ENCODE results near the gene CDC42SE1.
A peak's percentile ranks its signal among the peaks of the same experiment; 100 is the strongest.

Gene CDC42SE1

DNA sequence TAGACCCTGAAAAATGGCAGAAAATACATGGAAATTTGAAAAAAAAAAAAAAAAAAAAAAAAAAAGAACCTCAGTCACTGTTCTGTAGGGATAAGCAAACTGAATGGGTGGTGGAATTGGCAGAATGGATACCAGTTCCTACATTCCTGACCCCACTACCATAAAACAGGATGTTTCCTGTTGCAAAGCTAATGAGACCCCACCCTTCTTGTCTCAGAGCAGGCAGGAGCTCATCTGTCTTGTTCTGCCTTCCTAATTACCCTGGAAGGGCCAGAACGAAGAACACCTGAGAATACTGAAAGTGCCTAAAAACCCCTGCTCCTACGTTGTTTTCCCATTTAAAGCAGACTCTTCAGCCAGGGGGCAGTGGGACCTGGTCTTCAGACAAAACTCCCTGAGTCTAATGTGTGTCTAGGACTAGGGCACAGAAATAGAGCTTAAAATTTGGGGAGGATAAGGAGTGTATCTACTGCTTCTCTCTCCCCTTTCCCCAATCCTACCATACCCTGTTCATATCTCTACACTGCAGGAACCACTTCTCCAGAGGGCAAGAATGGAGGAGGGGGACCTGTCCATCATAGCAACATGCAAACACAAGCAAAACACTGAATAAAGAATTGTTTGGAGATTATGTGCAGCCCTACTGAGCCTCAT, 7.9 kb downstream of the CDC42SE1 start:
- DNase-seq (ENCODE audit: low read depth) = no peak

DNA sequence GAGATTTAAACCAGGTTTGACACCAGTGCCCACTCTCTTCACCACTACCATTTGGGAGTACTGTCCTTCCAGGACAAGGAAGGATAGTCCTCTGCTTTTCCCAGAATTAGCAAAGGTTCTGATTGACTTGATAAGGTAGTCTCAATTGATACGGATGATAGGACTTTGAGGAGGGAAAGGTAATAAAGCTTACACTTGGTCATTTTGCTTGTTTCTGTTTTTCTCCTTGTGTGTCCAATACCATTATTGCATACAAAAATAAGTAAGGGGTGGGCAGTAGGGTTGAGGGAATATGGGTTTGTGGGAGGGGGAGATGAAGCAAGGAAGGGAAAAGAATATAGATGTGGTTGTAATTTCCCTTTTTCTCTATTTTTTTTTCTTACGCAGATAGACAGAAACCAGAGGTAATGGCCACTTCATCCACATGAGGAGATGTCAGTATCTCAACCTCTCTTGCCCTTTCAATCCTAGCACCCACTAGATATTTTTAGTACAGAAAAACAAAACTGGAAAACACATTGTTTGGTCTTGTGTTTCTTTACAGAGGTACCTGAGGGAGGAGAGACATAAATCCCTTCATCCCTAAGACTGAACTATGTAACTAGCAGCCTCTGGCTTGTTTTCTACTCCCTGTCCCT, 9.3 kb downstream of the CDC42SE1 start:
- no peak for DNase-seq (ENCODE audit: low read depth)

DNA sequence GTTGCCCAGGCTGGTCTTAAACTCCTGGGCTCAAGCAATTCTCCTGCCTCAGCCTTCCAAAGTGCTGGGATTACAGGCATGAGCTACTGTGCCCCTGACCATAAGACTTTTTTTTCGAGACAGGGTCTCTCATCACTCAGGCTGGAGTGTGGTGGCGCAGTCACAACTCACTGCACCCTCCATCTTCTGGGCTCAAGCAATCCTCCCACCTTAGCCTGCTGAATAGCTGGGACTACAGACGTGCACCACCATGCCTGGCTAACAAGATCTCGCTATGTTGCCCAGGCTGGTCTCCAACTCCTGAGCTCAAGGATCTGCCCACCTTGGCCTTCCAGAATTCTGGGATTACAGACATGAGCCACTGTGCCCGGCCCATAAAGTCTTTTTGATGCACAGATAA, 10.0 kb downstream of the CDC42SE1 start:
- DNase-seq (ENCODE audit: low read depth) = no peak

DNA sequence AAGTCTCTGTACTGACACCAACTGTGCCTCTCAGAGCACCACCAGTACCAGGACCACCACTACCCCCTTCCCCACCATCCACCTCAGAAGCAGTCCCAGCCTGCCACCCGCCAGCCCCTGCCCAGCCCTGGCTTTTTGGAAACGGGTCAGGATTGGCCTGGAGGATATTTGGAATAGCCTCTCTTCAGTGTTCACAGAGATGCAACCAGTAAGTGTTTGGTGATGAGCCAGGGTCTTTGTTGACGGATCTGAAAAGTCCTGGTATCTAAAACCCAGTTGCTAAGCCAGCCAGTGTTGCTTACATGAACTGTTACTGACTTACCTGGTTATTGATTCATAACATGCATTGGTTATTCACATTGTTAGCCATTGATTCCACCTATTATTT, 10.8 kb downstream of the CDC42SE1 start:
- DNase-seq (ENCODE audit: low read depth) = no peak

DNA sequence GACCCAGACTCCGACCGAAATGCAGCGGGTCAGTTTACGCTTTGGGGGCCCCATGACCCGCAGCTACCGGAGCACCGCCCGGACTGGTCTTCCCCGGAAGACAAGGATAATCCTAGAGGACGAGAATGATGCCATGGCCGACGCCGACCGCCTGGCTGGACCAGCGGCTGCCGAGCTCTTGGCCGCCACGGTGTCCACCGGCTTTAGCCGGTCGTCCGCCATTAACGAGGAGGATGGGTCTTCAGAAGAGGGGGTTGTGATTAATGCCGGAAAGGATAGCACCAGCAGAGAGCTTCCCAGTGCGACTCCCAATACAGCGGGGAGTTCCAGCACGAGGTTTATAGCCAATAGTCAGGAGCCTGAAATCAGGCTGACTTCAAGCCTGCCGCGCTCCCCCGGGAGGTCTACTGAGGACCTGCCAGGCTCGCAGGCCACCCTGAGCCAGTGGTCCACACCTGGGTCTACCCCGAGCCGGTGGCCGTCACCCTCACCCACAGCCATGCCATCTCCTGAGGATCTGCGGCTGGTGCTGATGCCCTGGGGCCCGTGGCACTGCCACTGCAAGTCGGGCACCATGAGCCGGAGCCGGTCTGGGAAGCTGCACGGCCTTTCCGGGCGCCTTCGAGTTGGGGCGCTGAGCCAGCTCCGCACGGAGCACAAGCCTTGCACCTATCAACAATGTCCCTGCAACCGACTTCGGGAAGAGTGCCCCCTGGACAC, 11.3 kb downstream of the CDC42SE1 start:
- peak; percentile 33 for DNase-seq (ENCODE audit: low read depth)

DNA sequence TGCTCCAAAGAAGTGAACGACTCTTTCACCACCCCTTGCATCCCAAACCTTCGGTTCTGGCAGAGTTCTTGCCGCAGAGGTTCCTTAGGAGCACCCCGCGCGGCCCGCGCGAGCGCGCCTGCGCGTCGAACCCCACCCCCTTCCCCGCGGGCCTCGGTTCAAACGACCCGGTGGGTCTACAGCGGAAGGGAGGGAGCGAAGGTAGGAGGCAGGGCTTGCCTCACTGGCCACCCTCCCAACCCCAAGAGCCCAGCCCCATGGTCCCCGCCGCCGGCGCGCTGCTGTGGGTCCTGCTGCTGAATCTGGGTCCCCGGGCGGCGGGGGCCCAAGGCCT, 11.9 kb downstream of the CDC42SE1 start, which contains the start of gene C1orf56:
Gene C1orf56 (plus strand): TSS at position 161 of the 334 bp plus-strand sequence. CDS start 97 bp downstream, at position 258.
- DNase-seq (ENCODE audit: low read depth) = peak; percentile 56

DNA sequence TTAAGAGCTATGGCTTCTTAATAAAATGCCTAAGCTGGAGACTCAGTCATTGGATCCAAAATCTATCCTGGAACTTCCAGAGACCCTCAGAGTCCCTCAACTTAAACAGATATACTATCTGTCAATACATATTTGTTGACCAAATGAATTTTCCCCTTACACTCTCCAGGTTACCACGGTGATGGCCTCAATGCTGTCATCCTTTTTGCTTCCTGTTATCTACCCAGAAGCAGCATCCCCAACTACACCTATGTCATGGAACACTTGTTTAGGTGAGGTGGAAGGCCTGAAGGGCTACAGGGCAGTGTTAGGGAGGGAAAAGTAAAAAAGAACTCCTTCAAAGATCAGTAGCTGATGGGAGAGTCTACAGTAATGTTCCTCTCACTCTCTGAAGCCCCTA, 16.3 kb downstream of the CDC42SE1 start:
- DNase-seq (ENCODE audit: low read depth) = no peak

DNA sequence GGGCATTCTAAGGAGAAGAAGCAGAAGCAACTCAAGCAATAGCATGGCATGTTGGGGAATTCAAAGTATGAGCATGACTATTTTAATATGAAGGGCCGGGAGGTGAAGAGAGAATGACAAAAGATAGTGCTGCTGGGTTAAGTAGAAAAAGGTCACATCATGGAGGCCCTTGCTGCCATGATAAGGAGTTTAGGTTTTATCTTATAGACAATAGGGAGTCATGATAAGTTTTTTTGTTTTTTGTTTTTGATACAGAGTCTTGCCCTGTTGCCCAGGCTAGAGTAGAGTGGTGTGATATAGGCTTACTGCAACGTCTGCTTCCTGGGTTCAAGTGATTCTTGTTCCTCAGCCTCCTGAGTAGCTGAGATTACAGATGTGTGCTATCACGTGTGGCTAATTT, 19.9 kb downstream of the CDC42SE1 start:
- DNase-seq (ENCODE audit: low read depth) = no peak

DNA sequence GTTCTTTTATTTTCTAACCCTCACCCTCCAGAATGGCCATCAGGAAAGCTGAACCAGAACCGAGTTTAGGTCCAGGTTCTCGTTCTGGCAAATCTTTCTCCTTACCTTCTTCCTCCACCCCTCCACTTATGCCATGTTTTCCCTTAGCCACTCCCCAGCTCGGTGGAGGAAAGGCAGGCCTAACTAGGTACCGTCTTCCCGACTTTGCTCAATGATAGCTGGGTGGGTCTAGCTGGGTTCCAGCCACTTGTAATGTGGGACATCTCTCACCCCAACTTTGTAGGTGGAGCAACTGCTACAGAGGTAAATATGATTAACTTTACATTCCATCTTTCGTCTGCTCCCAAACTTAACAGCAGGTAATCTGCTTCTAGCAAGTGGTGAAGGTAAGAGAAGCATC, 22.4 kb downstream of the CDC42SE1 start:
- DNase-seq (ENCODE audit: low read depth) = no peak

DNA sequence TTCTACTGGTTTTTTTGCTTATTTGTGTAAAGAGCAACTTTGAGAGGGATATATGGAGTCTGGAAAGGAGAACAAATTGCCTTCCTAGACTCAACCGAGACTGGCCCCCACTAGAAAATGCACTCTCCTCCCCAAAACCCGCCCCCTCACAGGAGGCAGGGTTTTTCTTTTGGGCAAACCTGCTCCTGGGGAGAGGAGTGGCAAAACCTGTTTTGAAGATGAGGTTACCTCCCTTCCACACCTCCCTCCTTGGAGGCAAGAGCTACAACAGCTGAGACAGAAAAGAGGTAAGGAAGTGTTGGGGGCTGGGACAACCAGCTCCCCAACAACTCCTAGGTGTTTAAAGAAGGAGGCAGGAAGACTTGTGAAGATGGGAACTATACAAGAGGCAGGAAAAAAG, 23.1 kb downstream of the CDC42SE1 start, which contains the start of gene BNIPL:
Gene BNIPL (plus strand): TSS at position 231 of the 400 bp plus-strand sequence. CDS start 140 bp downstream, at position 371.
- DNase-seq (ENCODE audit: low read depth) = no peak

DNA sequence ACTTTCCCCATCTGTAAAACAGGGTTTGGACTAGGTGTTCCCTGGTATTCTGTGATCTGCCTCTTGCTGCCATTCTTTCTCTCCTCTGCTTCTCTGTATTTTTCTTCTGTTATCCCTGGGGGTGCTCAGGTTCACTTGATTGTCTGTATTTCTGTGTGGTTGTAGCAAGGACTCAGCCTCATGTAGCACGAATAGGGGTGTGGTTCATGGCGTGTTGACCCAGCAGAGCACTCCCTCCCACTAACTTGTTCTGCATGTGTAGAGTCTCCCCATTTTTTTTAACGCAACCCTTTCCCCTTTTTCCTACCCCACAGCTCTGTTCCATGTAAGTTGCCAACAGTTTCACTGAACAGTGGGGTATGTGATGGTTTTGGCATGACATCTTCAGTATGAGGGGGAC, 24.3 kb downstream of the CDC42SE1 start:
- no peak for DNase-seq (ENCODE audit: low read depth)

DNA sequence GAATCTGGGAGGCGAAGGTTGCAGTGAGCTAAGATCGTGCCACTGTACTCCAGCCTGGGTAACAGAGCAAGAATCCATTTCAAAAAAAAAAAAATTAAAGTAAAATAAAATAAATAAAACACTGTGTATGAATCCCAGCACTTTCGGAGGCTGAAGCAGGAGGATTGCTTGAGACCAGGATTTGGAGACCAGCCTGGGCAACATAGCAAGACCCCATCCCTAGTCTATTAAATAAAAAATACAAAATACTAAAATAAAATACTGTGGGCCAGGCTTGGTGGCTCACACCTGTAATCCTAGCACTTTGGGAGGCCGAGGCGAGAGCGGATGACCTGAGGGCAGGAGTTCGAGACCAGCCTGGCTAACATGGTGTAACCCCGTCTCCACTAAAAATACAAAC, 27.3 kb downstream of the CDC42SE1 start:
- no peak for DNase-seq (ENCODE audit: low read depth)

DNA sequence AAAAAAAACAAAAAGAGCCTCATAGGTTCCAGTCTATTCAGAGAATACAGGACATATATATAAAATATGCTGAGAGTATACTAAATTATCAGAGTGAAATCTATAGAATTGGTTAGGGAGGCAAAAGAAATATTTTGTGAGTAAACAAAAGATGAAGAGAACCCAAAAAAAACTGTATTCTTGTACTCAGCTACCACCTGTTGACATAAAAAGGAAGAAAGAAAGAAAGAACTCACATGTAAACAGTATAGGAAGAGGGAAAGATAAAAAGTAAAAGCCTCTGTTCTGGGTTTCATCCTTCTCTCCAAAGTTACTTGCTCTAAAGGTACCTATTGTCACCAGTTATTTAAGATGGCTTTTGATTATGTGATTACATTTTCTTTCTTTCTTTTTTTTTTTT, 33.0 kb downstream of the CDC42SE1 start:
- DNase-seq (ENCODE audit: low read depth) = no peak

DNA sequence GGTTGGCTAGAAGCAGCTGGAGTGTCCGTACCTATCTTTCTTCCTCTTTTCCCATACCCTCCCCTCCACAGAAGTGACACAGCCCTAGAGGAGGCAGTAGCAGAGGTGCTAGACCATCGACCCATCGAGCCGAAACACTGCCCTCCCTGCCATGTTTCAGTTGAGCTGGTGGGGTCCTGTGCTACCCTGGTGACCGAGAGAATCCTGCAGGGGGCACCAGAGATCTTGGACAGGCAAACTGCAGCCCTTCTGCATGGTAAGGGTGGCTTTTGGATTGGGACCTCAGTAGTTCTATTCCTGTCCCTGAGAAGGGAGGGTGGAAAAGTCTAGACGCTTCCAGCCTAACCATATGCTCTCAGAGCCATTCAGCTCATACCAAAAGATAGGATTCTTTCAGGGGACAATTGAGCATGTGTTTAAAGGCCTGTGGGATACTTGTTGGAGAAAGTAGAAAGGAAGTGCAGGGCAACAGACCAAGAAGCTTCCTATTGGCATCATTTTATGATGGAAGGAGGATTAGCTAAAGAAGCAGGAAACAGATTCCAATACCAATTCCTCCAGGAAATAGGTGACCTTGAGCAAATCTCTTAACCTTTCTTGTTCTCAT, 34.8 kb downstream of the CDC42SE1 start:
- peak; percentile 72 for DNase-seq (ENCODE audit: low read depth)

DNA sequence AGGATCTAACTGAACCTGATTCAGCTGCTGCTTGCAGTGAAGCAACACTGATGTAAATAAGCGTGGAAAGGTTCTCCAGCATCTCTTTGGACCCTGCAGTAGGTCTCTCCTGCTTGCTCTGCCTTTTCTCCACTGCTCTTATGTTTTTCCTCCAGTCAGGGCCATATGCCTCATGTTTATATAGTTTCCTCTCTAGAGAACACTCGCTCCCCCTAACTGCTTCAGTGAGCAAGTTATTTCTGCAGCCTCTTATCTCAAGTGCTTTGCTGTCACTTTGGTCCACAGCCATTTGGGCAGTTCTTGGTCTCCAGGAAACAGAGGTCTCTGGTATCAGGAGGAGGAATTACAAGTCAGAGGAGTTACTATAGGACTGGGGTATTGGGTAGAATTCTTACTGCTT, 45.9 kb downstream of the CDC42SE1 start:
- DNase-seq (ENCODE audit: low read depth) = no peak

DNA sequence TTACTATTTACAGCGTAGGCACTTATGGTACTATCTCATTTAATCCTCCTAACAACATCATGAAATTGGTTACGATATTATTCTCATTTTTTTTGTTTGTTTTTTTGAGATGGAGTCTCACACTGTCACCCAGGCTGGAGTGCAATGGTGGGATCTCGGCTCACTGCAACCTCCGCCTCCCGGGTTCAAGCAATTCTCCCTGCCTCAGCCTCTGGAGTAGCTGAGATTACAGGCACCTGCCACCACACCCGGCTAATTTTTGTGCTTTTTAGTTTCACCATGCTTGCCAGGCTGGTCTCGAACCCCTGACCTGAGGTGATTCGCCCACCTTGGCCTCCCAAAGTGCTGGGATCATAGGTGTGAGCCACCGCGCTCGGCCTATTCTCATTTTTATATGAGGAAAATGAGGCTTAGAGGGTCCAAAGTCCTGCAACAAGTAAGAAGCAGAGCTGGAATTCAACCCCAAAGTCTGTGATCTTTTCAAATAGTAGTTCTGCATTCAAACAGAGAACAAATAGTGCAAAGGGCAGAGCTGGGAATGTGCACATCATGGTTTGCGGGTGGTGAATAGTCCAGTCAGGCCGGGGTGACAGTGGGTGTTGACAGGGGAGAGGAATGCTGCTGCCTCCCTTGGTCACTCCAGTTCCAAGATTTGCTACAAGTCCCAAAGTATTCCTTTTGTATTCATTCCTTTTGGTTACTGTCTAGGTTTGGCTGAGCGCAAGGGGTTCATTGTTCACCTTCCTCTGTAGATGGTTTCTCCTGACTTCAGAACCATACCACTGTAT, 46.5 kb downstream of the CDC42SE1 start:
- DNase-seq (ENCODE audit: low read depth) = no peak

DNA sequence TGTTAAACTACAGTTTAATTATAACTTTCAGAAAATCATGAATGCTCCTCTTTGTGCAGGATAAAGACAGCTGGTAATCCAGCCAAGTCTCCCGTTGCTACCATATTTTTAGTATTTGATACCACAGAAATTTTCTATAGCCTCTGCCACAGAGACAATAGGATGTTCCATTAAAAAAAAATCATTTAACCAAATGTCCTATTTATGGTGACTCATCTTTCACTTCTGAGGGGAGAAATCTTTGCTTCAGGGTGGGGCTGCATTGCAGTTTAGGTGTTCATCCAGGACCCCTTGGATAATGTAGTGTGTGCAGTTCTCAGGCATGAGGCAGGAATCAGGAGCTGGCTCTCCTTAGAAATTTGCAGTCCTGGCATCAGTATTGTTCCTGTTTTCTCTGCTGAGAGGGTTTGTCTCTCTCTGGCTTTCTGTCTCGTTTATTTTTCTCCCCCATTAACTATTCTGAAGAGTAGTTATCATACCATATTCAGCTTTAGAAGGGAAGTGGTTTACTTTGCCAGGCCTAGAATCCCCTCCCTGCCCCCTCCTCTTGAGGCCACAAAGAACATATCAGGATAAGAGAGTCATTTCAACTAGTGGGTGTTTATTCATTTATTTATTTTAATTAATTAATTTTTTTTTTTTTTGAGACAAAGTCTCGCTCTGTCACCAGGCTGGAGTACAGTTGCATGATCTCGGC, 48.1 kb downstream of the CDC42SE1 start:
- no peak for DNase-seq (ENCODE audit: low read depth)

DNA sequence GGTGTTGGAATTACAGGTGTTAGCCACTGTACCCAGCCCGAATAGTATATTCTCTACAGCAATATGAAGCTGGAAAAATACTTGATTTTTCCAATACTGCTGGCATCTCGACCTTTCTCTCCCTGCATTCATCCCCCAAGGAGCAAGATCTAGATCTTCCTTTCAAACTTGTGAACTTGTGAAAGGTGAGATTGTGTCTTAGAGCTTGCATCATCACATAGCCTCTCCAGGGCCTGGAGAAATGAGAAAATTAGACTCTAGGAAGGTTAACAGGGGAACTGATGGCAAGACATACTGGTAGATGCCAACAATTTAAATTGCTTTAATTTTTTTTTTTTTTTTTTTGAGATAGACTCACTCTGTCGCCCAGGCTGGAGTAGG, 49.1 kb downstream of the CDC42SE1 start:
- no peak for DNase-seq (ENCODE audit: low read depth)

DNA sequence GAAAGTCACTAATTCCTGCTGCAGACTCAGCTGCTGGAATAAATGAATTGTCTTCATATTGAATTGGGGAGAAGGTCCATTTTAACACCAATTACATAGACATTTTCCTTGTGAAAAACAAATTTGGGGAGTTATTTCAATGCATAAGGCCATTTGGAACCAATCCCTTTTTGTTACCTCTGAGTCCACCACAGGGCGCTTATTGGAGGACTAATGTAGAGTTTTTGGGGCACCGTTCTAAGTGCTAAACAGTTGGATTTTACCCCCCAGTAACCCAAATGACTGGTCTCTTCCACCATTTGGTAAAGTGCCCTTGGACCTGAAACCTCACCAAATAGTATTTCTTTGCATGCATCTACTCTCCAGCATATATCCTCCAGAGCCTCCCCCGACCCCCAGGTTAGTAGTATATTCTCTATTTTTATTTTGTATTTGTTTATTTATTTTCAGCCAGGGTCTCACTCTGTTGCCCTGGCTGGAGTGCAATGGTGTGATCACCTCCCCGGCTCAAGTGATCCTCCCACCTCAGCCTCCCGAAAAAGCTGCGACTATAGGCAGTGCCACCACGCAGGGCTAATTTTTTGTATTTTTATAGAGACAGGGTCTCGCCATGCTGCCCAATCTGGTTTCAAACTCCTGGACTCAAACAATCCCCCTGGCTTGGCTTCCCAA, 49.6 kb downstream of the CDC42SE1 start:
- DNase-seq (ENCODE audit: low read depth) = no peak

DNA sequence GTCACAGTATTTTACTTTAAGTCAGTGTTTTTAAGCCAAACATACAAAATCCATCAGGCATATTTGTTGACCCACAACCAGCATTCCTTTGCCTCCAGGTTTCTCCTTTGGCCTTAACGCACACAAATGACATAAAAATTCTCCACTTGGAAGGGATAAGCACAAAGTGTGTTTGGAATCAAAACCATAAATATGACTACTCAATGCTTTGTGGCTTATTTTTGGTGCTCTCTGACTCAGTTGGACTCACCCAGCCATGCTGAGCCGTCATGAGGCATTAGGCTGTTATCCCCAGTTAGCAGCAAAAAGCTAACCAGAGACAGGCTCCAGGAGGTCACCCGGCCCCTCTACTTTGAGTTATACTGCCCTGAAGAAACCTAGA, 50.2 kb downstream of the CDC42SE1 start:
- DNase-seq (ENCODE audit: low read depth) = no peak
